HCT116 (cell line): Measurements from ENCODE around the gene PSTPIP2. TPM values are rescaled to one million over a fixed set of nuclear protein-coding genes. Genes with fewer than 3 reads are reported as not detected.
"Not testable (repeated sequence)": the region's sequence is repeated elsewhere in the genome, so short reads cannot be mapped to it uniquely, and the experiment has no call there.

Source experiments
- ATAC-seq: fragments of 200-7000 bp; cut with Tn5 transposase; 2 replicates; pipeline ENCODE4 v1.9.1; 2020; ENCODE audit warnings: mild to moderate bottlenecking, moderate library complexity
- BruUV-seq: library from RNA; stranded (reverse); fragments of 400-500 nt; replicated peaks from 2 replicates; lab custom pipeline; 2021; lab: Mats Ljungman, UMichigan
- CTCF ChIA-PET: fragments of 300-600 bp; sonication (Branson Sonifier 250); formaldehyde crosslinking; loops from one replicate; lab custom pipeline; 2021; ENCODE audit warnings: antibody characterized with exemption; lab: Charles Lee
- POLR2A ChIA-PET: fragments of 300-600, 350-600 bp; sonication (Branson Sonifier 250); formaldehyde crosslinking; loops from one replicate; lab custom pipeline; 2021; ENCODE audit warnings: antibody characterized with exemption; lab: Charles Lee
- RAD21 ChIA-PET, 2 experiments: fragments of 300-600 bp; sonication (Branson Sonifier 250); formaldehyde crosslinking; loops; one replicate each; lab custom pipeline; 2023; ENCODE audit warnings: low total read pairs in 2 of 2; ENCODE audit not compliant: uncharacterized antibody in 2 of 2, unreplicated experiment in 2 of 2, low non-redundant PET in 1 of 2; lab: Charles Lee
- DNase-seq: peaks from one replicate; pipeline ENCODE4 v3.0.0-alpha.2; 2010; ENCODE audit warnings: low read depth, low spot score
- H2AFZ ChIP-seq: fragments of 200-600 bp; shearing (Covaris generic), sonication (generic); 2 replicates; pipeline ENCODE4 v1.6.1; 2017; ENCODE audit warnings: low read depth, mixed run types, mixed read lengths, antibody characterized with exemption, low read length; ENCODE audit not compliant: poor library complexity, severe bottlenecking
- H3K27ac ChIP-seq: 2 replicates; pipeline ENCODE4 v1.5.1; 2012; ENCODE audit warnings: low read depth, low read length
- H3K27me3 ChIP-seq: fragments of 200-600 bp; sonication (generic); 2 replicates; pipeline ENCODE4 v1.6.1; 2016; ENCODE audit warnings: mixed run types, low read length, mixed read lengths; ENCODE audit not compliant: insufficient read depth
- H3K36me3 ChIP-seq, 2 experiments: fragments of 200-500 bp in 1 of 2; fragments of 200-600 bp in 1 of 2; sonication (Bioruptor generic) in 1 of 2; sonication (generic) in 1 of 2; 2 replicates each; pipeline versions ENCODE4 v1.5.1 to v1.6.1; 2014 to 2016; ENCODE audit warnings: low read length in 2 of 2, inconsistent platforms in 1 of 2, mixed read lengths in 1 of 2, mixed run types in 1 of 2; ENCODE audit not compliant: insufficient read depth in 2 of 2, control insufficient read depth in 1 of 2
- H3K4me1 ChIP-seq, 2 experiments: fragments of 200-600 bp in 1 of 2; sonication (generic) in 1 of 2; 2 replicates each; pipeline versions ENCODE4 v1.5.1 to v1.6.1; 2012 to 2017; ENCODE audit warnings: low read length in 2 of 2, inconsistent platforms in 1 of 2, mild to moderate bottlenecking in 1 of 2, mixed read lengths in 1 of 2, mixed run types in 1 of 2, moderate library complexity in 1 of 2; ENCODE audit not compliant: insufficient read depth in 2 of 2, control insufficient read depth in 1 of 2
- H3K4me2 ChIP-seq: fragments of 200-600 bp; sonication (generic); 2 replicates; pipeline ENCODE4 v1.6.1; 2017; ENCODE audit warnings: mixed run types, low read length, mixed read lengths
- H3K4me3 ChIP-seq, 2 experiments: fragments of 200-600 bp in 1 of 2; sonication (generic) in 1 of 2; replicated peaks in 1 of 2; 2 replicates each; pipeline ENCODE4 v1.5.1; 2011 to 2016; ENCODE audit warnings: low read length in 2 of 2, control low read depth in 1 of 2, low read depth in 1 of 2, mild to moderate bottlenecking in 1 of 2, mixed read lengths in 1 of 2, mixed run types in 1 of 2
- H3K79me2 ChIP-seq: fragments of 200-600 bp; sonication (generic); 2 replicates; pipeline ENCODE4 v1.6.1; 2017; ENCODE audit warnings: mild to moderate bottlenecking, mixed run types, low read length, moderate library complexity, mixed read lengths; ENCODE audit not compliant: insufficient read depth
- H3K9ac ChIP-seq: fragments of 200-600 bp; sonication (generic); 2 replicates; pipeline ENCODE4 v1.6.1; 2016; ENCODE audit warnings: low read length, mixed read lengths
- H3K9me2 ChIP-seq: fragments of 200-600 bp; sonication (generic), shearing (Covaris generic); 2 replicates; pipeline ENCODE4 v1.6.1; 2017; ENCODE audit warnings: mixed run types, mild to moderate bottlenecking, moderate library complexity; ENCODE audit not compliant: insufficient read depth
- H3K9me3 ChIP-seq, 2 experiments: fragments of 200-500 bp in 1 of 2; fragments of 200-600 bp in 1 of 2; sonication (Bioruptor generic) in 1 of 2; sonication (generic) in 1 of 2; 2 replicates each; pipeline ENCODE4 v1.6.1; 2014 to 2017; ENCODE audit warnings: low read length in 2 of 2, mixed read lengths in 2 of 2, inconsistent platforms in 1 of 2, low read depth in 1 of 2, mild to moderate bottlenecking in 1 of 2, mixed run types in 1 of 2, moderate library complexity in 1 of 2; ENCODE audit not compliant: control insufficient read depth in 1 of 2, insufficient read depth in 1 of 2
- H4K20me1 ChIP-seq: fragments of 200-600 bp; sonication (generic), shearing (Covaris generic); 2 replicates; pipeline ENCODE4 v1.6.1; 2017; ENCODE audit warnings: mixed run types, mild to moderate bottlenecking, moderate library complexity; ENCODE audit not compliant: insufficient read depth
- CEBPB ChIP-seq: IDR thresholded peaks from 2 replicates; pipeline ENCODE4 v1.6.1; 2012; ENCODE audit warnings: low read depth
- CTCF ChIP-seq, 3 experiments: fragments of 200-600 bp in 1 of 3; sonication (generic) in 1 of 3; IDR thresholded peaks in 2 of 3; conservative IDR thresholded peaks in 1 of 3; 2 replicates each; pipeline ENCODE4 v1.5.1; 2012 to 2017; ENCODE audit warnings: low read depth in 2 of 3, low read length in 2 of 3, antibody characterized with exemption in 1 of 3, borderline replicate concordance in 1 of 3, control low read depth in 1 of 3, mild to moderate bottlenecking in 1 of 3, mixed read lengths in 1 of 3, mixed run types in 1 of 3, moderate library complexity in 1 of 3; ENCODE audit not compliant: insufficient read depth in 1 of 3
- EZH2 ChIP-seq: fragments of 200-600 bp; sonication (generic); IDR thresholded peaks from 2 replicates; pipeline ENCODE4 v1.6.1; 2017; ENCODE audit warnings: antibody characterized with exemption, mixed run types
- EZH2phosphoT487 ChIP-seq: fragments of 200-600 bp; IDR thresholded peaks from 2 replicates; pipeline ENCODE4 v1.6.1; 2018; ENCODE audit warnings: antibody characterized with exemption, borderline replicate concordance
- FOSL1 ChIP-seq: IDR thresholded peaks from 2 replicates; pipeline ENCODE4 v1.6.1; 2012; ENCODE audit warnings: low read depth
- MAX ChIP-seq: IDR thresholded peaks from 2 replicates; pipeline ENCODE4 v1.6.1; 2012
- POLR2AphosphoS5 ChIP-seq: IDR thresholded peaks from 2 replicates; pipeline ENCODE4 v1.6.1; 2011; ENCODE audit warnings: mild to moderate bottlenecking, low read depth, low read length, moderate library complexity
- RAD21 ChIP-seq: IDR thresholded peaks from 2 replicates; pipeline ENCODE4 v1.6.1; 2012; ENCODE audit warnings: low read depth, mild to moderate bottlenecking
- SIN3A ChIP-seq: IDR thresholded peaks from 2 replicates; pipeline ENCODE4 v1.6.1; 2012; ENCODE audit warnings: low read depth
- SP1 ChIP-seq: IDR thresholded peaks from 2 replicates; pipeline ENCODE4 v1.6.1; 2012; ENCODE audit warnings: low read depth
- SRF ChIP-seq: IDR thresholded peaks from 2 replicates; pipeline ENCODE4 v1.6.1; 2012; ENCODE audit warnings: low read depth
- TCF7L2 ChIP-seq: IDR thresholded peaks from 2 replicates; pipeline ENCODE4 v1.7.0; 2011; ENCODE audit warnings: borderline replicate concordance, inconsistent platforms; ENCODE audit not compliant: insufficient read depth, insufficient read length; ENCODE audit errors: extremely low read depth
- YY1 ChIP-seq: IDR thresholded peaks from 2 replicates; pipeline ENCODE4 v1.6.1; 2011; ENCODE audit warnings: low read length, low read depth, moderate library complexity, mild to moderate bottlenecking; ENCODE audit not compliant: insufficient replicate concordance; ENCODE audit errors: extremely low read depth
- ZBTB33 ChIP-seq: IDR thresholded peaks from 2 replicates; pipeline ENCODE4 v1.6.1; 2011; ENCODE audit warnings: mild to moderate bottlenecking, low read length, moderate library complexity; ENCODE audit not compliant: insufficient replicate concordance; ENCODE audit errors: extremely low read depth
- ZFX ChIP-seq: fragments of 450-650 bp; IDR thresholded peaks from 2 replicates; pipeline ENCODE4 v1.6.1; 2017
- ZNF274 ChIP-seq: fragments of 200-500 bp; sonication (Bioruptor generic); IDR thresholded peaks from 2 replicates; pipeline ENCODE4 v1.6.1; 2014; ENCODE audit warnings: mild to moderate bottlenecking, low read depth, low read length, inconsistent platforms
- intact Hi-C: fragments of 100-400 bp; cut with micrococcal nuclease; formaldehyde crosslinking; loops from 2 replicates; pipeline ENCODE4 v1.10.0; 2022
- total RNA-seq: library from RNA; stranded (reverse); gene quantifications from one replicate; pipeline ENCODE4 v1.2.1, GENCODE V29; 2021; ENCODE audit not compliant: unreplicated experiment

Gene PSTPIP2
- total RNA-seq, 1 experiment from 2014 or later: 20.0 TPM

GRCh38 chr18:45967007-45967706, 104.9 kb downstream of the PSTPIP2 start, which contains the start of gene EPG5:
EPG5 (minus strand) TSS chr18:45967329; CDS start chr18:45967239, 90 bp downstream.
- Histone ChIP-seq H3K27me3 (no peaks in the 10 kb centered on the region), H3K9me3 (no peaks in the 10 kb centered on the region), H3K36me3 (no peaks in the 10 kb centered on the region), H2AFZ (peak within 1 kb of the TSS; percentile 96), H3K9ac (peak within 1 kb of the TSS; percentile 81), H3K4me1 (peaks cover 6 to 16% of the 10 kb centered on the region in 2 experiments), H3K9me2 (no peaks in the 10 kb centered on the region), H3K4me3 (peak within 1 kb of the TSS; percentile 99 to 100), H3K27ac (peak within 1 kb of the TSS; percentile 41), H3K79me2 (peaks cover 17% of the 10 kb centered on the region), H3K4me2 (peak within 1 kb of the TSS; percentile 97), H4K20me1 (no peaks in the 10 kb centered on the region)
- DNase-seq: peak; percentile 94
- TF ChIP-seq ZBTB33 (peak; percentile 70), YY1 (peak; percentile 33), EZH2 (no peak), ZNF274 (no peak), TCF7L2 (no peak), RAD21 (no peak), SP1 (peak; percentile 89), SIN3A (peak; percentile 54; the same call in 1 of the 2 replicates), CEBPB (no peak), MAX (peak; percentile 42), SRF (no peak; the same call in 1 of the 2 replicates), CTCF (IDR thresholded peaks at IDR 0.05 in 2 of 3, conservative IDR thresholded peaks at IDR 0.05 in 1 of 3; ENCODE audit: borderline replicate concordance in 1 of 3, insufficient read depth in 1 of 3, low read depth in 2 of 3, low read length in 2 of 3) (no peak), POLR2AphosphoS5 (peak; percentile 83), ZFX (peak; percentile 53), EZH2phosphoT487 (no peak), FOSL1 (no peak)
- ATAC-seq: peak; percentile 99
- RAD21 ChIA-PET: no interaction called here
- no TSS peak for BruUV-seq
- POLR2A ChIA-PET: no interaction called here
- CTCF ChIA-PET: no interaction called here
- intact Hi-C loops: no loop called here

GRCh38 chr18:45964913-45965312, 107.1 kb downstream of the PSTPIP2 start:
- H3K27ac ChIP-seq, H3K4me2 ChIP-seq, RAD21 ChIA-PET, POLR2A ChIA-PET, ATAC-seq, H3K4me3 ChIP-seq, H3K9ac ChIP-seq, H2AFZ ChIP-seq, H4K20me1 ChIP-seq, intact Hi-C loops, DNase-seq, CTCF ChIA-PET, H3K9me3 ChIP-seq, H3K36me3 ChIP-seq, H3K27me3 ChIP-seq, BruUV-seq, H3K9me2 ChIP-seq: not testable (repeated sequence)
- Histone ChIP-seq H3K4me1 (peaks cover 6 to 17% of the 10 kb centered on the region in 2 experiments), H3K79me2 (peaks cover 22% of the 10 kb centered on the region)
